H9 (cell line): Measurements from ENCODE around the gene ASTN2. TPM values are rescaled to one million over a fixed set of nuclear protein-coding genes. Genes with fewer than 3 reads are reported as not detected.

ENCODE experiments used
- DNase-seq: peaks from one replicate; pipeline ENCODE4 v3.0.0-alpha.2; 2017
- H2AFZ ChIP-seq: one replicate; pipeline ENCODE4 v1.6.1; 2013; ENCODE audit warnings: mild to moderate bottlenecking, low read length, control low read depth, moderate library complexity
- H2AK5ac ChIP-seq: 2 replicates; pipeline ENCODE4 v1.6.1; 2013; ENCODE audit warnings: low read length, control low read depth, mixed read lengths; ENCODE audit not compliant: insufficient read length
- H2BK120ac ChIP-seq: one replicate; pipeline ENCODE4 v1.6.1; 2013; ENCODE audit warnings: low read depth, mild to moderate bottlenecking, low read length, control low read depth, inconsistent platforms; ENCODE audit not compliant: poor library complexity, severe bottlenecking
- H2BK12ac ChIP-seq: 2 replicates; pipeline ENCODE4 v1.6.1; 2013; ENCODE audit warnings: low read length, control low read depth, mixed read lengths, low read depth; ENCODE audit not compliant: insufficient read length
- H2BK15ac ChIP-seq: 2 replicates; pipeline ENCODE4 v1.6.1; 2013; ENCODE audit warnings: low read depth, low read length, control low read depth
- H2BK20ac ChIP-seq: one replicate; pipeline ENCODE4 v1.6.1; 2013; ENCODE audit warnings: low read depth, mild to moderate bottlenecking, low read length, control low read depth, inconsistent platforms; ENCODE audit not compliant: poor library complexity, severe bottlenecking
- H2BK5ac ChIP-seq: 2 replicates; pipeline ENCODE4 v1.6.1; 2013; ENCODE audit warnings: low read length, control low read depth, mixed read lengths; ENCODE audit not compliant: insufficient read length
- H3K14ac ChIP-seq: 2 replicates; pipeline ENCODE4 v1.6.1; 2013; ENCODE audit warnings: low read length, control low read depth; ENCODE audit not compliant: insufficient read depth
- H3K18ac ChIP-seq: 2 replicates; pipeline ENCODE4 v1.6.1; 2013; ENCODE audit warnings: low read depth, mild to moderate bottlenecking, mixed read lengths, low read length, control low read depth; ENCODE audit not compliant: insufficient read length
- H3K23ac ChIP-seq: 2 replicates; pipeline ENCODE4 v1.6.1; 2013; ENCODE audit warnings: low read length, control low read depth, mixed read lengths, low read depth; ENCODE audit not compliant: insufficient read length
- H3K23me2 ChIP-seq: 2 replicates; pipeline ENCODE4 v1.6.1; 2013; ENCODE audit warnings: low read depth, mild to moderate bottlenecking, mixed read lengths, low read length, control low read depth; ENCODE audit not compliant: insufficient read length, poor library complexity, severe bottlenecking
- H3K27ac ChIP-seq: 2 replicates; pipeline ENCODE4 v1.5.1; 2013; ENCODE audit warnings: low read length, control low read depth, mixed read lengths, low read depth; ENCODE audit not compliant: insufficient read length
- H3K27me3 ChIP-seq: 2 replicates; pipeline ENCODE4 v1.6.1; 2013; ENCODE audit warnings: low read length, control low read depth, inconsistent platforms; ENCODE audit not compliant: insufficient read depth
- H3K4ac ChIP-seq: 2 replicates; pipeline ENCODE4 v1.6.1; 2013; ENCODE audit warnings: low read depth, mild to moderate bottlenecking, control low read depth, inconsistent platforms, low read length, moderate library complexity
- H3K4me1 ChIP-seq: 2 replicates; pipeline ENCODE4 v1.6.1; 2013; ENCODE audit warnings: low read length, control low read depth, inconsistent platforms; ENCODE audit not compliant: insufficient read depth
- H3K4me2 ChIP-seq: 2 replicates; pipeline ENCODE4 v1.6.1; 2013; ENCODE audit warnings: low read length, control low read depth, mixed read lengths; ENCODE audit not compliant: insufficient read length, insufficient read depth
- H3K56ac ChIP-seq: 2 replicates; pipeline ENCODE4 v1.6.1; 2013; ENCODE audit warnings: low read depth, mild to moderate bottlenecking, mixed read lengths, low read length, control low read depth; ENCODE audit not compliant: insufficient read length
- H3K79me1 ChIP-seq: 2 replicates; pipeline ENCODE4 v1.6.1; 2013; ENCODE audit warnings: low read depth, mild to moderate bottlenecking, moderate library complexity, low read length, control low read depth, inconsistent platforms; ENCODE audit not compliant: insufficient read depth, poor library complexity, severe bottlenecking
- H3K79me2 ChIP-seq: 2 replicates; pipeline ENCODE4 v1.6.1; 2013; ENCODE audit warnings: low read length, control low read depth, inconsistent platforms; ENCODE audit not compliant: insufficient read depth
- H3K9ac ChIP-seq: 2 replicates; pipeline ENCODE4 v1.6.1; 2013; ENCODE audit warnings: low read length, control low read depth, mixed read lengths; ENCODE audit not compliant: insufficient read length; ENCODE audit errors: extremely low read depth
- H3K9me3 ChIP-seq: one replicate; pipeline ENCODE4 v1.6.1; 2013; ENCODE audit warnings: low read depth, low read length, inconsistent platforms; ENCODE audit not compliant: control insufficient read depth
- H3T11ph ChIP-seq: one replicate; pipeline ENCODE4 v1.6.1; 2013; ENCODE audit warnings: mild to moderate bottlenecking, low read length, control low read depth, inconsistent platforms
- H4K20me1 ChIP-seq: one replicate; pipeline ENCODE4 v1.6.1; 2013; ENCODE audit not compliant: control insufficient read depth, insufficient read length, insufficient read depth
- H4K5ac ChIP-seq: 2 replicates; pipeline ENCODE4 v1.6.1; 2013; ENCODE audit warnings: low read depth, mild to moderate bottlenecking, mixed read lengths, low read length, control low read depth; ENCODE audit not compliant: insufficient read length
- H4K8ac ChIP-seq: replicated peaks from 2 replicates; pipeline ENCODE4 v1.6.1; 2013; ENCODE audit warnings: low read length, control low read depth, mixed read lengths, low read depth; ENCODE audit not compliant: insufficient read length
- H4K91ac ChIP-seq: 2 replicates; pipeline ENCODE4 v1.6.1; 2013; ENCODE audit warnings: low read depth, mild to moderate bottlenecking, moderate library complexity, mixed read lengths, low read length, control low read depth; ENCODE audit not compliant: insufficient read length
- H3K27ac Mint-ChIP-seq, 3 experiments: 2 replicates in 2 of 3; 3 replicates in 1 of 3; pipeline ENCODE4 v1.8.0; 2020 to 2021; ENCODE audit warnings: mixed read lengths in 3 of 3, mild to moderate bottlenecking in 1 of 3, moderate library complexity in 1 of 3
- H3K27me3 Mint-ChIP-seq: 2 replicates; pipeline ENCODE4 v1.8.0; 2021; ENCODE audit warnings: low read depth, mild to moderate bottlenecking, moderate library complexity, mixed read lengths
- H3K36me3 Mint-ChIP-seq, 3 experiments: 2 replicates in 2 of 3; 3 replicates in 1 of 3; pipeline ENCODE4 v1.8.0; 2020 to 2021; ENCODE audit warnings: low read depth in 3 of 3, mixed read lengths in 3 of 3; ENCODE audit not compliant: insufficient read depth in 1 of 3
- H3K4me1 Mint-ChIP-seq, 2 experiments: 2 replicates each; pipeline ENCODE4 v1.8.0; 2020; ENCODE audit warnings: mixed read lengths in 2 of 2
- H3K4me3 Mint-ChIP-seq, 2 experiments: 2 replicates in 1 of 2; 3 replicates in 1 of 2; pipeline ENCODE4 v1.8.0; 2020 to 2021; ENCODE audit warnings: mild to moderate bottlenecking in 2 of 2, mixed read lengths in 2 of 2, moderate library complexity in 1 of 2
- H3K9me3 Mint-ChIP-seq, 2 experiments: 2 replicates in 1 of 2; 3 replicates in 1 of 2; pipeline ENCODE4 v1.8.0; 2020; ENCODE audit warnings: mild to moderate bottlenecking in 2 of 2, mixed read lengths in 2 of 2, moderate library complexity in 1 of 2
- WGBS: extraction: QIAGEN DNeasy Blood & Tissue Kit; methylation state at CpG from one replicate; pipeline ENCODE4 v1.1.7; 2013; ENCODE audit warnings: missing lambda C conversion rate, low lambda C conversion rate, mixed read lengths; ENCODE audit not compliant: insufficient read length; ENCODE audit errors: extremely low coverage; 5-methylcytosine and 5-hydroxymethylcytosine counted together
- total RNA-seq: library from RNA; stranded (reverse); gene quantifications from 2 replicates; pipeline ENCODE4 v1.2.1, GENCODE V29; 2021
- TF ChIP-seq, protein P1 (sequence below): fragments of 200-600 bp; sonication (generic); conservative IDR thresholded peaks from 3 replicates; pipeline ENCODE4 v1.8.0; 2021; ENCODE audit warnings: antibody characterized with exemption, mild to moderate bottlenecking

The ASTN2 gene
- total RNA-seq, 1 experiment from 2014 or later, result 9.7 TPM

DNA sequence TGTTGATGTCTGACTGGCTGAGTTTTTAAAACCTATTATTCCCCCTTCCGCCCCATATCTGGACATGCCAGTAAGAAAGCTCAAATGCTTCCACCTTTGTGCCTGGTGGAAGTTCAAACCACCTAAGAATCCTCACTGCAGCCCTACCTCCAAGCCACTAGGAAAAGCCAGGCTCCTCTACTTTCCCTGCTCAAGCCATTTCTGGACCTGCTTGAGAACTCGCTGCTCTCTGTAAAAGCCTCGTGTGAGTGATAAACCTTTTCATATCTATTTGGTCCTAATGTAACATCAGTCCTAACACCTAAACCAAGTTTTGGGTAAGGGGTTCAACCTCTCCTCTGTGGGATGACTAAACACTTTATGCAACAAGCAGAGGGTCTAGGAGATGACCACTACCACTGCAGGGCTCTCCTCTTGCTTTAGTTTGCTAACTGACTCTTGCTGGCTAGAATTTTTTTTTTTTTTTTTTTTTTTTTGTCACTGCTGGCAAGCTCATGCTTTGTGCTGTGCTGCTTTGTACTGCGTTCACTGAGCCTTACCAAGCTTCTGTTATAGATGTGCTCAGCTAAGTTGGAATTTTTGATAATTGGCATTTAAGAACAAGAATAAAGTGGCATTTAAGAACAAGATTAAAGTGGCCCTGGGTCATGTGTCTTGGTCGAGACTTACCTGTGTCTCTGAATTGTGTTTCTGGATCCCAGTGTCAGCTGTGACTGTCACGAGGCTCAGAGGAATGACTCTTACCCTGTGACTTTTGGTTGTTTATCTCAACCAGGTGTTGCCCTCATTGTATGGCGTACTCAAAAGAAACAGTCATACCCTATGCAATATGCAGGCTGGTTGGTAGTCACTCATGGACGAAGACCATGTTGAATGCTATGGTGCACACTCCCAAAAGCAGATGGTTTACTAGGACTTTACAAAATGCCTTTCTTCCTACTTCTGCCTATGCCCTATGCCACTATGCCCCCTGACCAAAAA lies 708.3 kb downstream of the ASTN2 start:
- no peaks in the 10 kb centered on the region for H3K27me3 ChIP-seq
- no peaks in the 10 kb centered on the region for H3K9me3 ChIP-seq
- no peak overlapping the region for H2BK12ac ChIP-seq
- H4K5ac ChIP-seq, result no peak overlapping the region
- TF ChIP-seq, protein P1, sequence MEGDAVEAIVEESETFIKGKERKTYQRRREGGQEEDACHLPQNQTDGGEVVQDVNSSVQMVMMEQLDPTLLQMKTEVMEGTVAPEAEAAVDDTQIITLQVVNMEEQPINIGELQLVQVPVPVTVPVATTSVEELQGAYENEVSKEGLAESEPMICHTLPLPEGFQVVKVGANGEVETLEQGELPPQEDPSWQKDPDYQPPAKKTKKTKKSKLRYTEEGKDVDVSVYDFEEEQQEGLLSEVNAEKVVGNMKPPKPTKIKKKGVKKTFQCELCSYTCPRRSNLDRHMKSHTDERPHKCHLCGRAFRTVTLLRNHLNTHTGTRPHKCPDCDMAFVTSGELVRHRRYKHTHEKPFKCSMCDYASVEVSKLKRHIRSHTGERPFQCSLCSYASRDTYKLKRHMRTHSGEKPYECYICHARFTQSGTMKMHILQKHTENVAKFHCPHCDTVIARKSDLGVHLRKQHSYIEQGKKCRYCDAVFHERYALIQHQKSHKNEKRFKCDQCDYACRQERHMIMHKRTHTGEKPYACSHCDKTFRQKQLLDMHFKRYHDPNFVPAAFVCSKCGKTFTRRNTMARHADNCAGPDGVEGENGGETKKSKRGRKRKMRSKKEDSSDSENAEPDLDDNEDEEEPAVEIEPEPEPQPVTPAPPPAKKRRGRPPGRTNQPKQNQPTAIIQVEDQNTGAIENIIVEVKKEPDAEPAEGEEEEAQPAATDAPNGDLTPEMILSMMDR, result no peak
- no peak overlapping the region for H3K18ac ChIP-seq
- H2AK5ac ChIP-seq, result no peak overlapping the region
- H3K79me1 ChIP-seq, result no peaks in the 10 kb centered on the region
- no peak overlapping the region for H2AFZ ChIP-seq
- WGBS, result no CpG with 5 or more reads among the region's 8 CpGs
- H3K9me3 Mint-ChIP-seq, result no peaks in the 10 kb centered on the region
- H3K27ac Mint-ChIP-seq, result no peak overlapping the region
- no peak overlapping the region for H3K27ac ChIP-seq
- no peak overlapping the region for H3K14ac ChIP-seq
- H2BK5ac ChIP-seq, result no peak overlapping the region
- no peak overlapping the region for H2BK120ac ChIP-seq
- H3K4me1 Mint-ChIP-seq, result peaks cover 7 to 8% of the 10 kb centered on the region in 2 experiments
- no peak overlapping the region for H3K4me3 Mint-ChIP-seq
- no peaks in the 10 kb centered on the region for H3K79me2 ChIP-seq
- H4K20me1 ChIP-seq, result no peaks in the 10 kb centered on the region
- H3K4me1 ChIP-seq, result peaks cover 3% of the 10 kb centered on the region; the same call in 1 of the 2 replicates
- no peak overlapping the region for H3K23ac ChIP-seq
- H4K8ac ChIP-seq, result no peak overlapping the region
- no peak overlapping the region for H3T11ph ChIP-seq
- H4K91ac ChIP-seq, result no peak overlapping the region
- H3K27me3 Mint-ChIP-seq, result no peaks in the 10 kb centered on the region
- DNase-seq, result no peak
- no peak overlapping the region for H2BK20ac ChIP-seq
- H2BK15ac ChIP-seq, result no peak overlapping the region
- H3K4me2 ChIP-seq, result no peak overlapping the region
- H3K23me2 ChIP-seq, result no peaks in the 10 kb centered on the region
- H3K36me3 Mint-ChIP-seq, result no peaks in the 10 kb centered on the region; a peak in 1 of 7 replicates
- H3K56ac ChIP-seq, result no peak overlapping the region
- H3K4ac ChIP-seq, result no peak overlapping the region
- H3K9ac ChIP-seq, result no peak overlapping the region
